Heart left ventricle (tissue), 13 donors: ENCODE results near the gene SLC35D3.

Source experiments
- POLR2A ChIP-seq, 2 donors: fragments of 450-650 bp; IDR thresholded peaks; one replicate each; pipeline ENCODE4 v1.6.1; 2017; ENCODE audit warnings: antibody characterized with exemption in 2 of 2, mild to moderate bottlenecking in 2 of 2, moderate library complexity in 2 of 2
- TF ChIP-seq, protein P1 (sequence below), 12 donors: fragments of 200-600 bp; sonication (generic) in 4 of 12; IDR thresholded peaks; one replicate each; pipeline versions ENCODE4 v1.5.0 to v1.8.0; 2018 to 2022; ENCODE audit warnings: antibody characterized with exemption in 12 of 12, mild to moderate bottlenecking in 5 of 12
- donor health status: ischemic (EF 13 %, LVEDD 7.1; RV severe dilation, severe dysfunction).
- donor health status: DM: no; HTN: yes; CAD: no.
- donor health status: DM: no; HTN: no; CAD: no.
- donor health status: ischemic (EF 25% LVEDD 6.9; RV normal size, moderate dysfunction).
- donor health status: ischemic (EF 25% LVEDD 5.7; RV mildly dilated, moderate dysfunction).
- donor health status: ischemic (EF 35%, LVEDD 5.7; RV mildly dilated, moderate dysfunction).
- donor health status: nonischemic (EF 11% LVEDD 7.7; RV severe dilation, severe dysfunction).
- donor health status: DM: yes; HTN: yes; CAD: no.
- donor health status: PGD.
- donor health status: ischemic (EF 29% LVEDD 5.4; RV normal size, mild dysfunction).
- donor health status: nonischemic (EF 23%, LVEDD 6.1; RV moderate dilation, normal function).

- TF ChIP-seq, protein P1, sequence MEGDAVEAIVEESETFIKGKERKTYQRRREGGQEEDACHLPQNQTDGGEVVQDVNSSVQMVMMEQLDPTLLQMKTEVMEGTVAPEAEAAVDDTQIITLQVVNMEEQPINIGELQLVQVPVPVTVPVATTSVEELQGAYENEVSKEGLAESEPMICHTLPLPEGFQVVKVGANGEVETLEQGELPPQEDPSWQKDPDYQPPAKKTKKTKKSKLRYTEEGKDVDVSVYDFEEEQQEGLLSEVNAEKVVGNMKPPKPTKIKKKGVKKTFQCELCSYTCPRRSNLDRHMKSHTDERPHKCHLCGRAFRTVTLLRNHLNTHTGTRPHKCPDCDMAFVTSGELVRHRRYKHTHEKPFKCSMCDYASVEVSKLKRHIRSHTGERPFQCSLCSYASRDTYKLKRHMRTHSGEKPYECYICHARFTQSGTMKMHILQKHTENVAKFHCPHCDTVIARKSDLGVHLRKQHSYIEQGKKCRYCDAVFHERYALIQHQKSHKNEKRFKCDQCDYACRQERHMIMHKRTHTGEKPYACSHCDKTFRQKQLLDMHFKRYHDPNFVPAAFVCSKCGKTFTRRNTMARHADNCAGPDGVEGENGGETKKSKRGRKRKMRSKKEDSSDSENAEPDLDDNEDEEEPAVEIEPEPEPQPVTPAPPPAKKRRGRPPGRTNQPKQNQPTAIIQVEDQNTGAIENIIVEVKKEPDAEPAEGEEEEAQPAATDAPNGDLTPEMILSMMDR (IDR thresholded peaks at IDR 0.05), result no peak
- no peak for TF ChIP-seq POLR2A (IDR thresholded peaks at IDR 0.05)
These were observed 24.9 kb downstream of the SLC35D3 start for GRCh38 chr6:136947037-136947436.
